Fibroblast of villous mesenchyme (primary cell): ENCODE measurements around the gene TBC1D3B. TPM values are rescaled to one million over a fixed set of nuclear protein-coding genes. Genes with fewer than 3 reads are reported as not detected.
A peak's percentile ranks its signal among the peaks of the same experiment; 100 is the strongest.

Experiments
- DNase-seq: peaks from one replicate; pipeline ENCODE4 v3.0.0-alpha.2; 2010; ENCODE audit warnings: low read depth
- H3K4me3 ChIP-seq: 2 replicates; pipeline ENCODE4 v1.5.1; 2011; ENCODE audit warnings: low read depth, mild to moderate bottlenecking, low read length
- total RNA-seq: library from RNA; depleted of rRNA; stranded (reverse); fragments of >200 nt; gene quantifications from 2 replicates; pipeline ENCODE4 v1.2.3, GENCODE V29; 2012
- TF ChIP-seq, protein P1 (sequence below): IDR thresholded peaks from 2 replicates; pipeline ENCODE4 v1.5.1; 2012; ENCODE audit warnings: low read depth, mild to moderate bottlenecking, low read length; ENCODE audit not compliant: insufficient read depth

The TBC1D3B gene
- total RNA-seq, 1 donor = 0.43 TPM

GRCh38 chr17:36148559-36149295 lies 27.7 kb downstream of the TBC1D3B start:
- peak; percentile 41 for DNase-seq
- no peak overlapping the region for H3K4me3 ChIP-seq
- TF ChIP-seq, protein P1, sequence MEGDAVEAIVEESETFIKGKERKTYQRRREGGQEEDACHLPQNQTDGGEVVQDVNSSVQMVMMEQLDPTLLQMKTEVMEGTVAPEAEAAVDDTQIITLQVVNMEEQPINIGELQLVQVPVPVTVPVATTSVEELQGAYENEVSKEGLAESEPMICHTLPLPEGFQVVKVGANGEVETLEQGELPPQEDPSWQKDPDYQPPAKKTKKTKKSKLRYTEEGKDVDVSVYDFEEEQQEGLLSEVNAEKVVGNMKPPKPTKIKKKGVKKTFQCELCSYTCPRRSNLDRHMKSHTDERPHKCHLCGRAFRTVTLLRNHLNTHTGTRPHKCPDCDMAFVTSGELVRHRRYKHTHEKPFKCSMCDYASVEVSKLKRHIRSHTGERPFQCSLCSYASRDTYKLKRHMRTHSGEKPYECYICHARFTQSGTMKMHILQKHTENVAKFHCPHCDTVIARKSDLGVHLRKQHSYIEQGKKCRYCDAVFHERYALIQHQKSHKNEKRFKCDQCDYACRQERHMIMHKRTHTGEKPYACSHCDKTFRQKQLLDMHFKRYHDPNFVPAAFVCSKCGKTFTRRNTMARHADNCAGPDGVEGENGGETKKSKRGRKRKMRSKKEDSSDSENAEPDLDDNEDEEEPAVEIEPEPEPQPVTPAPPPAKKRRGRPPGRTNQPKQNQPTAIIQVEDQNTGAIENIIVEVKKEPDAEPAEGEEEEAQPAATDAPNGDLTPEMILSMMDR = peak; percentile 99

DNA sequence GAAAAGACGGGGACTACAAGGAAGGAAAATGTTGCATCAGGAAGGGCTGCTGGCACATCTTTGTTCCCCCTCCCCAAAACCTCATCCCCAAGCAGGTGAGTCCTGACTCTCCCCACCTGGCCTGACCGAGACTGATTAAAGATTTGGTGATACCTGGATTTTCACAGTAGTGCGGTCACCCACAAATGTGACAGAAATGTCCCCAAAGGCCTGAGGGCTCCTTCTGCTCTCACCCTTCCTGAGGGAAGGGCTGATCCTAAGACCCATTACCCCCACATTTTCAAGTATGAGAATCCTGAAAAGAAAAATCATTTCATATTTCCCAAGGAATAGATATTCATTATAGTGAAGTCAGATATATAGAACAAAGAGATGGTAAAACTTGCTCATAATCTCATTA lies 28.8 kb downstream of the TBC1D3B start:
- no peak for DNase-seq
- no peak overlapping the region for H3K4me3 ChIP-seq
- TF ChIP-seq, protein P1 = no peak

GRCh38 chr17:36144981-36145729 lies 31.3 kb downstream of the TBC1D3B start:
- H3K4me3 ChIP-seq = no peak overlapping the region
- no peak for DNase-seq
- TF ChIP-seq, protein P1 = no peak

- TF ChIP-seq, protein P1 = no peak
- H3K4me3 ChIP-seq = no peak overlapping the region
- no peak for DNase-seq
Observed at GRCh38 chr17:36144014-36144413, 32.4 kb downstream of the TBC1D3B start.

GRCh38 chr17:36142806-36143205 lies 33.6 kb downstream of the TBC1D3B start:
- no peak overlapping the region for H3K4me3 ChIP-seq
- TF ChIP-seq, protein P1 = no peak
- no peak for DNase-seq

DNA sequence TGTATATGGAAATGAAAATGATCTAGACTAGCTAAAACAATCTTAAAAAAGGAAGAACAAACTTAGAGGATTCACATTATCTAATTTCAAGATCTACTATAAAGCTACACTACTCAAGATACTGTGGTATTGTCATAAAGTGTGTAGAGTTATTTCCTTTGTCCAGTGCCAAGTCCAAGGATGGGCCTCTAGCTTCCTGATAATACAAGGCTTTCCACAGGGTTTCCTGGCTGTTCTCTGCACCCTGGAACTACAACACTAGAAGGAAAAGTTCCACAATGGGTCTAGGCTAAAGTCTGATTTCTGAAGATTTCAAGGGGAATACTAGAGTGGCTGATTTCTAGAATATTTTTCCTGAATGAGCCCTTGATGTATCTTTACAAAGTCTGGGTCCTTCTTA lies 34.2 kb downstream of the TBC1D3B start:
- TF ChIP-seq, protein P1 = no peak
- no peak overlapping the region for H3K4me3 ChIP-seq
- DNase-seq = no peak
